ENCODE results near the gene TRERF1. TPM values are rescaled to one million over a fixed set of nuclear protein-coding genes. Genes with fewer than 3 reads are reported as not detected.

TRERF1 gene
- polyA plus RNA-seq, 1 of the 3 experiments (the other 2 are of a cell fraction) = 3.6 TPM

- no peak overlapping the region for H3K4me2 ChIP-seq
- H3K27me3 ChIP-seq (ENCODE audit: insufficient read depth) = no peaks in the 10 kb centered on the region
- H3K9me3 ChIP-seq = no peaks in the 10 kb centered on the region
- H3K9ac ChIP-seq = no peak overlapping the region
- H3K36me3 ChIP-seq (replicated peaks in 1 of 2; ENCODE audit: control insufficient read depth in 1 of 2, insufficient read depth in 2 of 2, low read length in 1 of 2) = no peaks in the 10 kb centered on the region
- H3K79me2 ChIP-seq (ENCODE audit: insufficient read depth) = peaks cover 33% of the 10 kb centered on the region
- H3K9me2 ChIP-seq = no peaks in the 10 kb centered on the region
- WGBS (ENCODE audit: low lambda C conversion rate) = 94% methylated on average over 6 of the region's 6 CpGs
- peaks cover 5% of the 10 kb centered on the region for H3F3A ChIP-seq (replicated peaks; ENCODE audit: insufficient read depth)
- no peak overlapping the region for H3K27ac ChIP-seq (ENCODE audit: low read depth in 2 of 2, low read length in 1 of 2)
- no peak for DNase-seq
- H3K4me3 ChIP-seq (ENCODE audit: low read depth in 2 of 2, low read length in 1 of 2) = no peak overlapping the region
- no peak for TF ChIP-seq MAX (IDR thresholded peaks at IDR 0.05; ENCODE audit: low read depth)
- TF ChIP-seq POLR2AphosphoS5 (IDR thresholded peaks at IDR 0.05; ENCODE audit: low read depth, low read length) = no peak
- no peak for TF ChIP-seq EP300 (IDR thresholded peaks at IDR 0.05; ENCODE audit: borderline replicate concordance in 1 of 2, low read depth in 1 of 2, low read length in 1 of 2)
- TF ChIP-seq MEF2A (IDR thresholded peaks at IDR 0.05; ENCODE audit: borderline replicate concordance, low read depth) = no peak
- TF ChIP-seq FOXJ3 (CRISPR knock-in tag; IDR thresholded peaks at IDR 0.05) = no peak
- TF ChIP-seq SMC3 (IDR thresholded peaks at IDR 0.05; ENCODE audit: low read depth, low read length) = no peak
- no peak for TF ChIP-seq RCOR1 (IDR thresholded peaks at IDR 0.05; ENCODE audit: low read length)
- no peak for TF ChIP-seq NFIC (IDR thresholded peaks at IDR 0.05; ENCODE audit: borderline replicate concordance)
- no peak for TF ChIP-seq JUND (IDR thresholded peaks at IDR 0.05)
- TF ChIP-seq RAD21 (IDR thresholded peaks at IDR 0.05; ENCODE audit: low read length) = no peak
- TF ChIP-seq FOSL2 (IDR thresholded peaks at IDR 0.05; ENCODE audit: borderline replicate concordance, low read depth) = no peak
- TF ChIP-seq, protein P1, sequence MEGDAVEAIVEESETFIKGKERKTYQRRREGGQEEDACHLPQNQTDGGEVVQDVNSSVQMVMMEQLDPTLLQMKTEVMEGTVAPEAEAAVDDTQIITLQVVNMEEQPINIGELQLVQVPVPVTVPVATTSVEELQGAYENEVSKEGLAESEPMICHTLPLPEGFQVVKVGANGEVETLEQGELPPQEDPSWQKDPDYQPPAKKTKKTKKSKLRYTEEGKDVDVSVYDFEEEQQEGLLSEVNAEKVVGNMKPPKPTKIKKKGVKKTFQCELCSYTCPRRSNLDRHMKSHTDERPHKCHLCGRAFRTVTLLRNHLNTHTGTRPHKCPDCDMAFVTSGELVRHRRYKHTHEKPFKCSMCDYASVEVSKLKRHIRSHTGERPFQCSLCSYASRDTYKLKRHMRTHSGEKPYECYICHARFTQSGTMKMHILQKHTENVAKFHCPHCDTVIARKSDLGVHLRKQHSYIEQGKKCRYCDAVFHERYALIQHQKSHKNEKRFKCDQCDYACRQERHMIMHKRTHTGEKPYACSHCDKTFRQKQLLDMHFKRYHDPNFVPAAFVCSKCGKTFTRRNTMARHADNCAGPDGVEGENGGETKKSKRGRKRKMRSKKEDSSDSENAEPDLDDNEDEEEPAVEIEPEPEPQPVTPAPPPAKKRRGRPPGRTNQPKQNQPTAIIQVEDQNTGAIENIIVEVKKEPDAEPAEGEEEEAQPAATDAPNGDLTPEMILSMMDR (IDR thresholded peaks at IDR 0.05) = no peak
- TF ChIP-seq TCF12 (IDR thresholded peaks at IDR 0.05) = no peak
- TF ChIP-seq, protein P2, sequence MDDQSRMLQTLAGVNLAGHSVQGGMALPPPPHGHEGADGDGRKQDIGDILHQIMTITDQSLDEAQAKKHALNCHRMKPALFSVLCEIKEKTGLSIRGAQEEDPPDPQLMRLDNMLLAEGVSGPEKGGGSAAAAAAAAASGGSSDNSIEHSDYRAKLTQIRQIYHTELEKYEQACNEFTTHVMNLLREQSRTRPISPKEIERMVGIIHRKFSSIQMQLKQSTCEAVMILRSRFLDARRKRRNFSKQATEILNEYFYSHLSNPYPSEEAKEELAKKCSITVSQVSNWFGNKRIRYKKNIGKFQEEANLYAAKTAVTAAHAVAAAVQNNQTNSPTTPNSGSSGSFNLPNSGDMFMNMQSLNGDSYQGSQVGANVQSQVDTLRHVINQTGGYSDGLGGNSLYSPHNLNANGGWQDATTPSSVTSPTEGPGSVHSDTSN (IDR thresholded peaks at IDR 0.05) = no peak
- no peak for TF ChIP-seq FOXM1 (IDR thresholded peaks at IDR 0.05; ENCODE audit: low read depth)
- TF ChIP-seq, protein P3, sequence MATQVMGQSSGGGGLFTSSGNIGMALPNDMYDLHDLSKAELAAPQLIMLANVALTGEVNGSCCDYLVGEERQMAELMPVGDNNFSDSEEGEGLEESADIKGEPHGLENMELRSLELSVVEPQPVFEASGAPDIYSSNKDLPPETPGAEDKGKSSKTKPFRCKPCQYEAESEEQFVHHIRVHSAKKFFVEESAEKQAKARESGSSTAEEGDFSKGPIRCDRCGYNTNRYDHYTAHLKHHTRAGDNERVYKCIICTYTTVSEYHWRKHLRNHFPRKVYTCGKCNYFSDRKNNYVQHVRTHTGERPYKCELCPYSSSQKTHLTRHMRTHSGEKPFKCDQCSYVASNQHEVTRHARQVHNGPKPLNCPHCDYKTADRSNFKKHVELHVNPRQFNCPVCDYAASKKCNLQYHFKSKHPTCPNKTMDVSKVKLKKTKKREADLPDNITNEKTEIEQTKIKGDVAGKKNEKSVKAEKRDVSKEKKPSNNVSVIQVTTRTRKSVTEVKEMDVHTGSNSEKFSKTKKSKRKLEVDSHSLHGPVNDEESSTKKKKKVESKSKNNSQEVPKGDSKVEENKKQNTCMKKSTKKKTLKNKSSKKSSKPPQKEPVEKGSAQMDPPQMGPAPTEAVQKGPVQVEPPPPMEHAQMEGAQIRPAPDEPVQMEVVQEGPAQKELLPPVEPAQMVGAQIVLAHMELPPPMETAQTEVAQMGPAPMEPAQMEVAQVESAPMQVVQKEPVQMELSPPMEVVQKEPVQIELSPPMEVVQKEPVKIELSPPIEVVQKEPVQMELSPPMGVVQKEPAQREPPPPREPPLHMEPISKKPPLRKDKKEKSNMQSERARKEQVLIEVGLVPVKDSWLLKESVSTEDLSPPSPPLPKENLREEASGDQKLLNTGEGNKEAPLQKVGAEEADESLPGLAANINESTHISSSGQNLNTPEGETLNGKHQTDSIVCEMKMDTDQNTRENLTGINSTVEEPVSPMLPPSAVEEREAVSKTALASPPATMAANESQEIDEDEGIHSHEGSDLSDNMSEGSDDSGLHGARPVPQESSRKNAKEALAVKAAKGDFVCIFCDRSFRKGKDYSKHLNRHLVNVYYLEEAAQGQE (IDR thresholded peaks at IDR 0.05; ENCODE audit: low read depth, low read length) = no peak
- no peak for TF ChIP-seq USF1 (IDR thresholded peaks at IDR 0.05; ENCODE audit: borderline replicate concordance, low read depth)
- H2AFZ ChIP-seq (ENCODE audit: low read depth) = no peak overlapping the region
- ChIA-PET CTCF (no interaction called here), POLR2A (no interaction called here)
- 0 out of 2 replicates have a peak, but pooled peaks cover 7% of the 10 kb centered on the region for H4K20me1 ChIP-seq (ENCODE audit: insufficient read depth)
- H3K4me1 ChIP-seq (ENCODE audit: control insufficient read depth in 1 of 2, insufficient read depth in 2 of 2, low read depth in 1 of 2, low read length in 1 of 2) = peaks cover 0 to 12% of the 10 kb centered on the region in 2 experiments; a peak in 2 of 4 replicates
Measured at GRCh38 chr6:42419490-42420280, 32.0 kb downstream of the TRERF1 start.

Measured in SK-N-SH (cell line).